HG03439 (cell line): Measurements from ENCODE around the gene CFAP43.

ENCODE experiments used
- ATAC-seq: cut with Tn5 transposase; IDR thresholded peaks from one replicate; pipeline ENCODE4 v1.9.1; 2021; ENCODE audit warnings: mild to moderate bottlenecking, moderate library complexity; ENCODE audit not compliant: unreplicated experiment

CFAP43 gene

DNA sequence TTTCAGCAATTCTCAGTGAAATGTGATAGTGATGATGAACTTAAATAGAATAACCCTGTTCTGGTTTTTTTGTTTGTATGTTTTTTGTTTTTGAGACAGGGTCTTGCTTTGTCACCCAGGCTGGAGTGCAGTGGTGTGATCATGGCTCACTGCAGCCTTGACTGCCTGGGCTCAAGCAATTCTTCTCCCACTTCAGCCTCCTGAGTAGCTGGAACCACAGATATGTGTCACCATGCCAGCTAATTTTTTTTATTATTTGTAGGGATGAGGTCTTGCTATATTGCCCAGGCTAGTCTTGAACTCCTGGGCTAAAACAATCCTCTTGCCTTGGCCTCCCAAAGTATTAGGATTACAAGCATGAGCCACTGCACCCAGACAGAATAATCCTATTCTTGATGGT, 132.2 kb downstream of the CFAP43 start:
- no peak for ATAC-seq

DNA sequence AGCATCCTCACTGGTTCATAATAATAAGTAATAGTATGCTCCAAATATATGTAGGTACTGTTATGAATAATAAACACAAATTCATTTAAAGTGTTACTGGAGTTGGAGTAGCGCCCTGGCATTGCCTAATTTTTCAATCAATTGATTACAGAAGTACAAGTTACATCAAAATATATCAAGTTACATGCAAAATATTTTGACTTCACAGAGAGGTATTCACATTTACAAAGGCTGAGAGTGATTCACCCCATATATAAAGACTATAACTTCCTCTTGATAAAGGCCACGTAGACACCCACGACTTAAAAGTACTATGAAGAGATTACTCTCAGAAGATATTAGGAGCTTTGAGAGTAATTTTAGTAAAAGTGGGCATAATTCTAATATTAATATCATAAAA, 132.9 kb downstream of the CFAP43 start:
- no peak for ATAC-seq

- no peak for ATAC-seq
Measured at GRCh38 chr10:104098358-104098925, 133.7 kb downstream of the CFAP43 start.

DNA sequence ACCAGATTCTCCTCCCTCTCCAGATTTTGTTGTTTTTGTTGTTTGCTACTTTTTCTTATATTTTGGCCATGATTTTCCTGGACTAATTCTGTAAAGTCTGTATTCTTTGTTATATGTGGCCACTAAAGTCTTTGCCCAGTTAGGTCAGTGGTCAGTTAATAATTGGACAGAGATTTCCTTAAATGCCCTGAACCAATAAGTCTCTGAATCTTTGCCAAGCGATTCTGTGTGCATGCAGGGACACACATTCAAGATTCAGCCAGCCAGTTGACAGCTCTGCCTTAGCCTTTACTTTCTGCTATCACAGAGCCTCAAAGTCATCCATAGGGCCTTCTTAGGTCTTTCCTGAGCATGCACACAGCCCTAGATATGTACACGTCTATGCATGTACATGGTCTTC, 135.5 kb downstream of the CFAP43 start:
- ATAC-seq, result no peak

DNA sequence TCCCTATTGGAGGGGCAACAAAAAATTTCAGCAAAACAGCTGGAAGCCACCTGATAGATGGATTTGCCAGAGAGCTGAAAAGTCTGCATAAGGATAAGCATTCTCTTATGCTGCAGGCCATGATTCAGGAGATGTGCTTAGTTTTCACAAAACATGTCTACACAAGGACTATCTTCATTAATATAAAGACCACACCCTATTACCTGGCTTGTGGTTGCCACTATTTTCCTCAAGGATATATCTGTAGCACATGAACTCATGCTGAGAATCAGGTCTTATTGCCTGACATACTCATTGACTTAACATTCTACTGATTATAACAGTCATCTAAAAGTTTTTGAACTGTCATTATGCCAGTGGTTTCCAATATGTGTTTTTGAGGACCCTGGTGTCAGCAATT, 139.4 kb downstream of the CFAP43 start:
- ATAC-seq, result no peak

- no peak for ATAC-seq
Measured at GRCh38 chr10:104090611-104091010, 141.6 kb downstream of the CFAP43 start.

GRCh38 chr10:104089621-104090020, 142.5 kb downstream of the CFAP43 start:
- no peak for ATAC-seq

GRCh38 chr10:104088239-104088638, 143.9 kb downstream of the CFAP43 start:
- no peak for ATAC-seq

- no peak for ATAC-seq
Measured at GRCh38 chr10:104085801-104086400, 146.3 kb downstream of the CFAP43 start, which contains the start of gene COL17A1. COL17A1 (minus strand) TSS chr10:104085880; CDS start chr10:104080673, 5,207 bp downstream.

- no peak for ATAC-seq
Measured at GRCh38 chr10:104084482-104085142, 147.6 kb downstream of the CFAP43 start.

DNA sequence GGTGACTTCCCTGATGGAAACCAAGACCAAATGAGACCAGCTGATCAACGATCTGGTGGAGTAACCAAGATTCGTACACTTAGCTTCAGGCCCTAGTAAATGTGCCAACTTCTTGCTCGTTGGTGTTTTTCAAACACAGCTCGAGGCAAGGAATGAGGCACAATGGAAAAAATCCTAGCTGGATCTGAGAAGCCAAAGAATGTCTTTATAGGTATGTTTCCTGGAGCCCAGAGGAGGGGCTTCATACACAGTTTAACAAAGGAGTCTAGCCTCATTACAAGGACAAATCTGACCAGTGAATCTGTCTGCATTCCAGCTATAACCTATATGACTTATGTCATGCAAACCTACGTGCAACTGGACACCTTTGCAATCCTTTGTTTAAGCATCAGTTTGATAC, 150.2 kb downstream of the CFAP43 start:
- ATAC-seq, result no peak

- ATAC-seq, result no peak
Measured at GRCh38 chr10:104080762-104081161, 151.4 kb downstream of the CFAP43 start.
